ENCODE data around the gene RTTN.
A peak's percentile ranks its signal among the peaks of the same experiment; 100 is the strongest.

GRCh38 chr18:70085641-70086040 is 119.8 kb downstream of the RTTN start:
- no peak for TF ChIP-seq CTCF (IDR thresholded peaks at IDR 0.05; ENCODE audit: low read depth, low read length, missing input control)
- TF ChIP-seq HNF4G (IDR thresholded peaks at IDR 0.05) = peak; percentile 34
- no peak for TF ChIP-seq JUND (IDR thresholded peaks at IDR 0.05)
- no peak for TF ChIP-seq REST (IDR thresholded peaks at IDR 0.05)
- TF ChIP-seq MAX (IDR thresholded peaks at IDR 0.05) = no peak
- TF ChIP-seq ATF3 (IDR thresholded peaks at IDR 0.05) = no peak
- TF ChIP-seq YY1 (IDR thresholded peaks at IDR 0.05) = peak; percentile 54
- peak; percentile 16 for TF ChIP-seq ZBTB33 (IDR thresholded peaks at IDR 0.05)
- peak in 1 of 2 donors; percentile 9 for TF ChIP-seq RXRA (IDR thresholded peaks at IDR 0.05)
- TF ChIP-seq FOXA1 (IDR thresholded peaks at IDR 0.05) = no peak
- TF ChIP-seq TAF1 (conservative IDR thresholded peaks at IDR 0.05) = no peak
- no peak for TF ChIP-seq RAD21 (IDR thresholded peaks at IDR 0.05)
